Hippocampal formation (tissue), 2 donors: ENCODE measurements around the gene ENOX1.

ENCODE experiments used
- DNase-seq, 2 donors: peaks; one replicate each; lab custom pipeline; 2025; lab: John Stamatoyannopoulos, UW

Gene ENOX1

GRCh38 chr13:43546251-43546650 lies 240.5 kb downstream of the ENOX1 start:
- no peak for DNase-seq

DNA sequence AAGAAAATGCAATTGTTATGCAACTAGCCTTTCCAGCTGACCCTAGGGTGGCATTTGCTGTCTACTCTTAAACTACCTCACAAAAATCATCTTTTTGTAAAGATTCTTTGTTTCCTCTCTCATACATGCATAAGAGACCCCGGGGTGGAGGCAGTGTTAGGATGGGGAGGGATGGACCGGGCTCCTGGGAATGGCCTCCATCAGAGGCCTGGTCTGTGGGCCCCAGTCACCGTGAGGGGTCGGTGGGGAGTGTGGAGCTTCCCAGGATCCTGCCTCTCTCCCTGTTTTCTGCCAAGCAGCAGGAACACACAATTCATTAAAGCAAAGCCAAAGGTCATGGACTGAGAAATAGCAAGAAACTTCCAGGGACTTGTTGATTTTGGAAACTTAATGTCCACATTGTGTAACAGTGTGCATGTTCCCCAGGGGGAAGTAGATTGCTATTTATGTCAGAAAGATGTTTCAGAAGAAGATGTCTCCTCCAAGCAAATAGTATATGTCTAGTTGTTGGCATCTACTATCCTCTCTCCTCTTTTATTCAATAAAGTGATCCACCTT lies 241.4 kb downstream of the ENOX1 start:
- DNase-seq: no peak

- no peak for DNase-seq
Observed at GRCh38 chr13:43544631-43545030, 242.1 kb downstream of the ENOX1 start.

GRCh38 chr13:43544011-43544410 lies 242.8 kb downstream of the ENOX1 start:
- DNase-seq: no peak

GRCh38 chr13:43543331-43543730 lies 243.4 kb downstream of the ENOX1 start:
- DNase-seq: no peak

DNA sequence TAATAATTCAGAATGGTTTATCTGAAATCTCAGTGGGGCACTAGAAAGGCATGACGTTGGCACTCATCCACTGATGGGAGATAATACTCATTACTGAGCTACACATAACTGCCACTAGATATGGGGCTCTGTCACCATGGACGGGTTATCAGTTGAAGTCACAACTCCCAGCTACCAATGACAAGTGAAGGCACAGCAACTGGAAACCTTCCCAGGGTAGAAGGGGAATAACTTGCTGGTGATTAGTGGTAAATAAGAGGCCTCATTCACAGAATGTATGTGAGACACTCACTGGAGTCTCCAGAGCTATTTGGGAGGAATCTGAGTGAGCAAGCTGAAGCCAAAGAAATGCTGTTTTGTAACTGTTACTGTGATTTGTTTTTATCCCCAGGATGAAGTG lies 249.6 kb downstream of the ENOX1 start:
- DNase-seq: no peak

DNA sequence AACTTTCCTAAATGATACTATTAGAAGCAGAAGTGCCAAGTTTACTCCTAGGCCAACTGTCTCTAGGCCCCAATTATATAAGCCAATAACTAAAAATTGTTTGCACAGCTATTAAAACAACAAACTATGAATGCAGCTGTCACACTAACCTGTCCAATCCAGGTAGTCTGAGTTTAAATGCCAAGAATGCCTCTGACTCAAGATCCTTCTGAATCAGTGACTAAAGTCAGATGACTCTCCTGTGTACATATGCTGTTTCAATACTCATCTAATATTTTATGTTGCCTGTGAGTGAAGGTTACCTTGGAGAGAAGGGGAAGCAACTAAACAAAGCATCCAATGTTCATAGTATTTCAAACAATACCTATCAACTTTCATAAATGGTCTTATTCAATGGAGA lies 257.0 kb downstream of the ENOX1 start:
- no peak for DNase-seq

- DNase-seq: no peak
Observed at GRCh38 chr13:43528992-43529391, 257.8 kb downstream of the ENOX1 start.

GRCh38 chr13:43522788-43523187 lies 264.0 kb downstream of the ENOX1 start:
- DNase-seq: no peak

DNA sequence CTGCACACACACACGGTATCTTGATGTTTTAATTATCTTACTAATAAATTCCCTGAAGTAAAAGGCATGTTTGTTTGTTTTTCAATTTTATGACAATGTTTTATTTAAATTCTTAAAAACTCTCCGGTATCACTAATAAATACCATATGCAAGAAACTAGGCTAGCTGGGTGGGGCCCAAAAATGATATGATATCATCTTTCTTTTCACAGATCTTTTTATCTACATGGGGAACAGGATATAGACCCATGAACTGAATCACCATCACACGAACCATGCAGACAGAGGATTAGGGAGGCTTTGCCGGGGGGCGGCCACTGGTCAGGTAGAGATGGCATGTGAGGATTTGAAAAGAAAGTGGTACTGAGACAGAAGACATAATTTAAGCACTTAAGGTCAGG lies 266.4 kb downstream of the ENOX1 start:
- DNase-seq: no peak

DNA sequence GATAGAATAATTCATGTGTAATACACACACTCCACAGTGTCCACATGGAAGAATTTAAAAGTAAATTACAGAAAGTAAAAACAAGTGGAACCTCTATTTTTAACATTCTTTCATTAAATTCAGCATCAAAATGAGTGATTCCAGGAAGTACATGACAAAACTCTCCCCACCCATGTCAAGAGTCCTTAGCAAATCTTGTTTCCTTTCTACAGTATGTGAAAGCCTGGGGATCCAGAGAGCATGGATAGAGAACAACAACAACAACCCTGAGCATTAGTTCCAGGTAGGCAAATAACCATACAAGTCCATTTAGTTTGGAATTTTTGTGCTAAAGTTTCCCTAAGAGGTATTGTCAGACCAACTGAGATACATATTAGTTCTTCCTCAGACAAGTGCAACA lies 267.9 kb downstream of the ENOX1 start:
- DNase-seq: no peak

DNA sequence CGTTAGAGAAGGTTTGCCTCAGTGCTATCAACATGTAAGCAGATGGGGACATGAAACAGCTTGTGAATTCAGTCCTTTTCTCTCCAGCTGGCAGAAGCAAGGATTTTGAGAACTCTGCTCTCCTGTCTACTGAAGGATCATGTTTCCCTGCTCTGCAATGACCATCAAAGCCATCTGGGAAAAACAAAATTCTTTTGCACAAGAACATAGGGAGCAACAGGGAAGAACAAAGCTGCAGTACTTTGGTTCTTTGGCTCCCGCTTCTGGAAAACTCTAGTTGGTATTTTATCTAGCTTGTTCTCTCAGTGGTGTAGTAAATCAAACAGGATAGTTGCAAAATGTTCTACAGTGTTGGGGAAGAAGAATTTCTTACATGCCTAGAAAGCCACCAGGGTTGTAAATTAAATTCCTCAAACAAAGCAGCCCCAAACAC lies 270.4 kb downstream of the ENOX1 start:
- DNase-seq: no peak

DNA sequence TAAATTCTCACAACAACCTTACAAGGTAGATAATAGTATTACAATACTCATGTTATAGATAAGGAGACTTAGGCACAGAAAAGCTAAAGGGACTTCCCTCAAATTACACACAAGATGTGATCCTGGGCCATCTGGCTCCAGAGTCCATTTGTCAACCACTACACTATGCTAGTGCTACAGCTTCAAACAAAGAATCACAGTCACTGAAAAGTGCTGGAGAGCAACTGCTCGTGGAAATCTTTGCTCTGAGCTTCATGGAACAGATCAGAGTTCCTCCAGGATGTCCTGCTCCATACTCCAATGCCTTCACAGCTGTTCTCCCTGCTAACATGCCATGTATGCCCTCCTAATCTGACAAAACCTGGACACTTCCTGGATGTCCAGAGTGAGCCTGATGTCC lies 271.2 kb downstream of the ENOX1 start:
- no peak for DNase-seq

DNA sequence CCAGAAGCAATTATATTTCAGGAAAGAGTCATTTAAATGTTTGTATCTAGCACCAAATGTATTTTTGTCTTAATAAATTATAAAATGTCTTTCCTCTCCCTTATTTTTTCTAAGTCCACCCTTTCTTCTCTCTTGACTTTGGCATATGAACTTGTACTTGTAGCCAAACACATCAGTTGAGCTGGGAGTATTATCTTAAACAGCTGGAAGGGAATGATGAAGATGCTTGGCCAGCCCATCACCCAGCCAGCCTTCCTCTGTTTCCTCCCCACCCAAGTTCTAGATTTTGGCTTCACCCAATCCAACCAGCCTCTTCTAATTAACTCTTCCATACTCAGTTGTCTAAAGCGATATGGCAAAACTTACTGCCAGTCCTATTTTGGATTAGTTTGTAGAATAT lies 272.5 kb downstream of the ENOX1 start:
- no peak for DNase-seq

GRCh38 chr13:43512221-43512620 lies 274.6 kb downstream of the ENOX1 start:
- DNase-seq: no peak

GRCh38 chr13:43510956-43511901 lies 275.5 kb downstream of the ENOX1 start:
- no peak for DNase-seq

GRCh38 chr13:43495732-43496131 lies 291.0 kb downstream of the ENOX1 start:
- DNase-seq: no peak

GRCh38 chr13:43494206-43494605 lies 292.6 kb downstream of the ENOX1 start:
- DNase-seq: no peak

DNA sequence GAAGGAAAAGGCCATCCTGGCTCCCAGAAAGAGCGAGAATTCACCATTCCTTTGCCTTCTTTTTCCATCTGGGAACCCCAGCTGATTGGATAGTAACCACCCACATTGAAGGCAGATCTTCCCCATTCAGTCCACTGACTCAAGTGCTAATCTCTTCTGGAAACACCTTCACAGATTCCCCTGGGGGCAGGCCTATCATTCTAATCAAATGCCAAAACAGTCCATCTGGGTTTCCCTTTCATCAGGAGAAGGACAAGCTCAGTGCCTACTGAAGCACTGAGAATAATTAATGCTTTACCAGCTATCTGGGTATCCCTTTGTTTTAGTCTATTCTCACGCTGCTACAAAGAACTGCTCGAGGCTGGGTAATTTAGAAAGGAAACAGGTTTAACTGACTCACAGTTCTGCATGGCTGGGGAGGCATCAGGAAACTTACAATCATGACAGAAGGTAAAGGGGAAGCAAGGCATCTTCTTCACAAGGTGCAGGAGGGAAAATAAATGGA lies 293.2 kb downstream of the ENOX1 start:
- DNase-seq: no peak

GRCh38 chr13:43492745-43493144 lies 294.0 kb downstream of the ENOX1 start:
- DNase-seq: no peak

DNA sequence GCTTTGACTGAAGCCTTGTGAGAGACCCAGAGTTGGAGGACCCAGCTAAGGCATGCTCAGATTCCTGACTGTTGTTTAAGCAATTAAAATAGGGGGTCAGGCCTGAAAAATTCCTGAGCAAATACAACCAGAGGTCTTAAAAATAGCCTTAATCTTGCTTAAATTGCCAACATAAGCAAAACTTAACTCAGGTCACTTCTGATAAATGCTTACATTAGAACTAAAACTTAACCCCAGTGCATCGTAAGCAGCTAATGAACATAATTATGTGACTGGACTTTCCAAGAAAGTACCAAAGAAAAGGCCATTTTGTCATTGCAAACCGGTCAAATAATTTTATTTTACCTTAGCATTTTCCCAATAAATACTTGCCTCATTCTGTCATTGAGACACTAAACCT lies 294.5 kb downstream of the ENOX1 start:
- DNase-seq: no peak

DNA sequence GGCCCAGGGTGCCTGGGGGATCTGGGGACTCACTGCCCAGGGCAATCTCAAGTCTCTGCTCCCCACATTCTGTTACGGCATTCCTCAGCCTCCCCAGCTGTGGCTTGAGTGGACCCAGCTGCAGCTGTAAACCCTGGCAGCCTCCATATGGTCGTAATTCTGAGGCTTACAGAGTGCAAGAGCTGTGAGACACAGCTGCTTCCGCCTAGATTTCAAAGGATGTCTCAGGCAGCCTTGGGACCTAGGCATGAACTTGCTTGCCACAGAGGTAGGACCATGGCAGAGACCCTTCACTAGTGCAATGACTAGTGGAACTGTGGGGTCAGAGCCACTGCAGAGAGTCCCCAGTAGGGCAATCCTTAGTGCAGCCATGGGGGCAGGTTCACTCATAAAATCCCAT lies 297.5 kb downstream of the ENOX1 start:
- DNase-seq: no peak

DNA sequence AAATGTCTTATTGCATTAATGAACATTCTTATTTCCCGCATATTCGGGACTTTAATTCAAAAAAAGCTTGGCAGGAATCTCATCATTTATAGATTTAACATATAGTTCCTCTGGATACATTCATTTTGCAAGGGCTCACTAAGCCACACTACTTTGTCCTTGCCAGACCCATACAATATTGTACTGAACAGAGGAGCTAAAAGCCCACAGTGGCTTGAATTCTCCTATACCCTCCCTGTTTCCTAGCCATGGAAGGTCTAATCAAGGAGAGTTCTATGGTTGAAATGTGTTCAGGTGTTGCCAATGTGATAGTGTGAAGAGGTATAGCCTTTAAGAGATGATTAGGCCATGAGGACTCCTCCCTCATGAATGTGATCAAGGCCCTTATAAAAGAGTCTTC lies 298.9 kb downstream of the ENOX1 start:
- DNase-seq: no peak
